GM19025 (cell line): ENCODE data around the gene ZNF785.

Source experiments
- ATAC-seq: cut with Tn5 transposase; IDR thresholded peaks from one replicate; pipeline ENCODE4 v1.9.1; 2021; ENCODE audit warnings: mild to moderate bottlenecking, low read depth, moderate library complexity; ENCODE audit not compliant: unreplicated experiment

Gene ZNF785

GRCh38 chr16:30567160-30567990, 18.1 kb downstream of the ZNF785 start:
- ATAC-seq: no peak

- ATAC-seq: no peak
These were observed 19.0 kb downstream of the ZNF785 start for GRCh38 chr16:30566531-30566930.

- ATAC-seq: no peak
These were observed 19.5 kb downstream of the ZNF785 start for GRCh38 chr16:30565984-30566383.

GRCh38 chr16:30565526-30565925, 20.0 kb downstream of the ZNF785 start:
- no peak for ATAC-seq

GRCh38 chr16:30562021-30562420, 23.5 kb downstream of the ZNF785 start:
- ATAC-seq: no peak

GRCh38 chr16:30561089-30561816, 24.2 kb downstream of the ZNF785 start:
- no peak for ATAC-seq

- ATAC-seq: no peak
These were observed 25.8 kb downstream of the ZNF785 start for GRCh38 chr16:30559690-30560089.

- no peak for ATAC-seq
These were observed 26.6 kb downstream of the ZNF785 start for GRCh38 chr16:30558789-30559377.

- peak; percentile 81 for ATAC-seq
These were observed 27.3 kb downstream of the ZNF785 start, which contains the start of gene ZNF764 for GRCh38 chr16:30557957-30558788. TSS of gene ZNF764 (minus strand) at chr16:30558374. CDS start at chr16:30558182, 192 bp downstream.

- ATAC-seq: no peak
These were observed 27.9 kb downstream of the ZNF785 start for GRCh38 chr16:30557707-30557956.

GRCh38 chr16:30556125-30556473, 29.4 kb downstream of the ZNF785 start:
- no peak for ATAC-seq

- no peak for ATAC-seq
These were observed 30.0 kb downstream of the ZNF785 start for GRCh38 chr16:30555315-30556124.

- no peak for ATAC-seq
These were observed 30.8 kb downstream of the ZNF785 start for GRCh38 chr16:30554557-30555314.

- ATAC-seq: no peak
These were observed 32.1 kb downstream of the ZNF785 start for GRCh38 chr16:30553393-30553899.

GRCh38 chr16:30552956-30553355, 32.5 kb downstream of the ZNF785 start:
- no peak for ATAC-seq

GRCh38 chr16:30551781-30552180, 33.7 kb downstream of the ZNF785 start:
- ATAC-seq: no peak

GRCh38 chr16:30548416-30549253, 36.9 kb downstream of the ZNF785 start:
- no peak for ATAC-seq

GRCh38 chr16:30546115-30546514, 39.4 kb downstream of the ZNF785 start:
- ATAC-seq: no peak
